Natural killer cell (primary cell): ENCODE data around the gene PNMA6E. TPM values are rescaled to one million over a fixed set of nuclear protein-coding genes. Genes with fewer than 3 reads are reported as not detected.

Experiments
- ATAC-seq, 3 donors: fragments of 150-1000 bp in 2 of 3; fragments of 200-7000 bp in 1 of 3; cut with Tn5 transposase; 1 replicate in 1 of 3; 2 replicates in 2 of 3; pipeline ENCODE4 v1.10.0; 2021; ENCODE audit warnings: mild to moderate bottlenecking in 2 of 3, moderate library complexity in 2 of 3
- DNase-seq, 2 donors: peaks; one replicate each; pipeline versions ENCODE4 v3.0.0 to v3.0.0-alpha.2; 2013 to 2021; ENCODE audit warnings: mixed read lengths in 1 of 2
- H3K27ac ChIP-seq: one replicate; pipeline ENCODE4 v1.5.1; 2013; ENCODE audit warnings: mild to moderate bottlenecking, low read length
- H3K27me3 ChIP-seq: one replicate; pipeline ENCODE4 v1.6.1; 2013; ENCODE audit warnings: low read length; ENCODE audit not compliant: control insufficient read depth, insufficient read depth
- H3K36me3 ChIP-seq: one replicate; pipeline ENCODE4 v1.6.1; 2013; ENCODE audit warnings: low read length; ENCODE audit not compliant: control insufficient read depth, insufficient read depth
- H3K4me1 ChIP-seq: one replicate; pipeline ENCODE4 v1.6.1; 2013; ENCODE audit warnings: low read length; ENCODE audit not compliant: control insufficient read depth, insufficient read depth
- H3K4me3 ChIP-seq: one replicate; pipeline ENCODE4 v1.5.1; 2013; ENCODE audit warnings: low read length
- H3K9me3 ChIP-seq: one replicate; pipeline ENCODE4 v1.6.1; 2013; ENCODE audit warnings: low read length; ENCODE audit not compliant: control insufficient read depth, insufficient read depth
- H3K27ac Mint-ChIP-seq, 2 donors: one replicate each; pipeline ENCODE4 v1.8.0; 2022; ENCODE audit warnings: mild to moderate bottlenecking in 2 of 2, mixed read lengths in 2 of 2, moderate library complexity in 1 of 2
- H3K27me3 Mint-ChIP-seq, 2 donors: one replicate each; pipeline ENCODE4 v1.8.0; 2022; ENCODE audit warnings: low read depth in 2 of 2, mixed read lengths in 2 of 2
- H3K36me3 Mint-ChIP-seq: one replicate; pipeline ENCODE4 v1.8.0; 2022; ENCODE audit warnings: mixed read lengths
- H3K4me1 Mint-ChIP-seq, 2 donors: one replicate each; pipeline ENCODE4 v1.8.0; 2022; ENCODE audit warnings: mixed read lengths in 2 of 2
- H3K4me3 Mint-ChIP-seq: one replicate; pipeline ENCODE4 v1.8.0; 2022; ENCODE audit warnings: mild to moderate bottlenecking, moderate library complexity, mixed read lengths
- H3K9me3 Mint-ChIP-seq, 2 donors: one replicate each; pipeline ENCODE4 v1.8.0; 2022; ENCODE audit warnings: mixed read lengths in 2 of 2
- CTCF ChIP-seq: fragments of 200-600 bp; IDR thresholded peaks from one replicate; pipeline ENCODE4 v1.8.0; 2022; ENCODE audit warnings: antibody characterized with exemption
- WGBS: methylation state at CpG from one replicate; pipeline ENCODE4 v1.1.7; 2013; ENCODE audit warnings: missing lambda C conversion rate; ENCODE audit not compliant: insufficient coverage; 5-methylcytosine and 5-hydroxymethylcytosine counted together
- intact Hi-C: fragments of 100-400 bp; cut with micrococcal nuclease; formaldehyde crosslinking; loops from one replicate; pipeline ENCODE4 v1.14.2; 2022
- total RNA-seq, 4 donors: library from RNA; stranded (reverse); fragments of 120-200 nt in 1 of 4; gene quantifications; one replicate each; pipeline versions ENCODE4 v1.2.3 to v1.2.4, GENCODE V29; 2013 to 2022

PNMA6E gene
- total RNA-seq, 3 donors from 2014 or later (not counting 1 experiment from before 2014, with no cell fraction given), result not detected

- Mint-ChIP-seq H3K4me3 (no peak overlapping the region), H3K4me1 (no peaks in the 10 kb centered on the region), H3K36me3 (no peaks in the 10 kb centered on the region), H3K27me3 (no peaks in the 10 kb centered on the region), H3K9me3 (no peaks in the 10 kb centered on the region), H3K27ac (no peak overlapping the region)
- no peak overlapping the region for H3K27ac ChIP-seq
- intact Hi-C loops, result no loop called here
- H3K4me1 ChIP-seq, result no peaks in the 10 kb centered on the region
- H3K27me3 ChIP-seq, result no peaks in the 10 kb centered on the region
- ATAC-seq (no peak), DNase-seq (no peak)
- peaks cover 2% of the 10 kb centered on the region for H3K36me3 ChIP-seq
- WGBS, result 96% methylated on average over 34 of the region's 35 CpGs
- H3K9me3 ChIP-seq, result no peaks in the 10 kb centered on the region
- H3K4me3 ChIP-seq, result no peak overlapping the region
- no peak for TF ChIP-seq CTCF
Observed at GRCh38 chrX:153445106-153445855, 44.1 kb upstream of the PNMA6E start.

- Histone ChIP-seq H3K9me3 (no peaks in the 10 kb centered on the region), H3K27me3 (no peaks in the 10 kb centered on the region), H3K4me1 (no peaks in the 10 kb centered on the region), H3K27ac (no peak overlapping the region), H3K36me3 (no peaks in the 10 kb centered on the region), H3K4me3 (no peak overlapping the region)
- intact Hi-C loops, result no loop called here
- DNase-seq, result no peak
- no peaks in the 10 kb centered on the region for H3K27me3 Mint-ChIP-seq
- 95% methylated on average over 37 of the region's 37 CpGs for WGBS
- no peak overlapping the region for H3K4me3 Mint-ChIP-seq
- H3K9me3 Mint-ChIP-seq, result no peaks in the 10 kb centered on the region
- H3K36me3 Mint-ChIP-seq, result no peaks in the 10 kb centered on the region
- TF ChIP-seq CTCF, result no peak
- no peak for ATAC-seq
- no peaks in the 10 kb centered on the region for H3K4me1 Mint-ChIP-seq
- no peak overlapping the region for H3K27ac Mint-ChIP-seq
Observed at GRCh38 chrX:153444333-153445011, 43.3 kb upstream of the PNMA6E start.

GRCh38 chrX:153443476-153444332 is 42.6 kb upstream of the PNMA6E start:
- intact Hi-C loops, result no loop called here
- no peak overlapping the region for H3K4me3 ChIP-seq
- Mint-ChIP-seq H3K4me1 (no peaks in the 10 kb centered on the region), H3K27me3 (no peaks in the 10 kb centered on the region), H3K9me3 (no peaks in the 10 kb centered on the region), H3K4me3 (no peak overlapping the region), H3K36me3 (no peaks in the 10 kb centered on the region), H3K27ac (no peak overlapping the region)
- H3K9me3 ChIP-seq, result no peaks in the 10 kb centered on the region
- no peak for TF ChIP-seq CTCF
- no peak for DNase-seq
- H3K4me1 ChIP-seq, result no peaks in the 10 kb centered on the region
- no peaks in the 10 kb centered on the region for H3K36me3 ChIP-seq
- no peak overlapping the region for H3K27ac ChIP-seq
- no peaks in the 10 kb centered on the region for H3K27me3 ChIP-seq
- no peak for ATAC-seq
- 90% methylated on average over 24 of the region's 25 CpGs for WGBS
